ENCODE results near the gene C1orf56.
"Not testable (repeated sequence)": the region's sequence is repeated elsewhere in the genome, so short reads cannot be mapped to it uniquely, and the experiment has no call there.

Gene C1orf56

GRCh38 chr1:151065089-151065645, 17.6 kb downstream of the C1orf56 start:
- no peak for DNase-seq

DNA sequence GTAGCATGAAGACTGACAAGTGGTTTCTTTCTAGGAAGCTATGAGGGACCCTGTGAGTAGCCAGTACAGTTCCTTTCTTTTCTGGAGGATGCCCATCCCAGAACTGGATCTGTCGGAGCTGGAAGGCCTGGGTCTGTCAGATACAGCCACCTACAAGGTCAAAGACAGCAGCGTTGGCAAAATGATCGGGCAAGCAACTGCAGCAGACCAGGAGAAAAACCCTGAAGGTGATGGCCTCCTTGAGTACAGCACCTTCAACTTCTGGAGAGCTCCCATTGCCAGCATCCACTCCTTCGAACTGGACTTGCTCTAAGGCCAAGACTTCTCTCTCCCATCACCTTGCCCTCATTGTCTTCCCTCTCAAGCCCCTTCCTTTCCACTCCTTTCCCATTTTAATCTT, 19.6 kb downstream of the C1orf56 start:
- no peak for DNase-seq

DNA sequence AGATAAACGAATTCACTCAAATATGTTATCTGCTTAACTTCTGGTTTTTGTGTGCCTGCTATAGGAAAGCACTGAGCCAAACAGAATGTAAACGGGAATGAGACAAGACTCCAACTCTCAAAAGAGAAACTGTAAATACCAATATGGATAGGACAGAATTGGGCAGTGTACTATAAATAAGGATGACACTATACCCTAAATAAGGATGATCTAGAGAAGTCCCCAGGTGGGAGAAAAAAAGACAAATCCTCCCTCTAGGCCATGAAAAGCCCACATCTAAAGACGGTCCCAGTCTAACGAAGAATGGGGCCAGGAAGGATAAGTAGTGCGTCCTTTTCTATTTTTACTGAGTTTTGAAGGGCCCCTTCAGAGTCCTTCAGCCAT, 21.5 kb downstream of the C1orf56 start:
- DNase-seq: no peak

DNA sequence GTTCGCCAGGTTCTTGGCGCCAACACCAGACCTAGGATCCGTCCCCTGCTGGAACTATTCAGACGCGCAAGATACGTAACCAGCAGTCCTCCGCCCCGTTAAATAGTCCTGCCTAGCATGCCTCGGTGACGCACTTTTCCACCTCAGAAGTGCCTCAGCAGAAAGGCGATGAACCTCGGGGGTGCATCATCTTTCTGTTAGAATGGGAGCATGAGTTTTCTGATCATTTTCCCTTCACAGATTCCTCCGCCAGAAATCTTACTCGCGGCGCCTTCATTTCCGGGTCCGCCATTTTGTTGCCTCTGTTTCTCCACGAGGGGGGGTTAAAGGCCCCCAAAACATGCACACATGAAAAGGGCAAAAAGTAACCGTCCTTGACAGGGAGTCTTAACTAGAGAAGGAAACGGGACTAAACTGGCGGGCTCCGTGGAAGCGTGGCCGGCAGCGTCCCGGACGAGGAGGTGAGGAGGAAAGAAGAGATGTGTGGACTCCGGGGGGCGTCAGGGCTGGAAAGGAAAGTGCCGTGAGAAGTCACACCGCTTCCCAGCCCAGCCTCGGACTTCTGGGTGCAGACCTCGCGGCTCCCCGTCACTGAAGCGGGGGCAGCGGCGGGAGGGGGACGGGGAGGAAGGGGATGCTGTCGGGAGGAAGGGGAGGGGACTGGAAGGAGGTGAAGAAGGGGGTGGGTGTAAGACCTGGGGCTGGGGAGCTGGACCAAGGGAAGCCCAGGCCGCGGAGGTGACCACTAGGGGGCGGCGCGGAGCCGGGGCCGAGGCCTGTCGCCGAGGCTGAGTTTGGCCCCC, 23.1 kb downstream of the C1orf56 start, which contains the start of gene GABPB2:
Gene GABPB2 (plus strand): TSS at position 288 of the 803 bp plus-strand sequence. CDS start 17,429 bp downstream, outside the sequence.
- peak; percentile 93 for DNase-seq

- DNase-seq: no peak
These were observed 24.7 kb downstream of the C1orf56 start for GRCh38 chr1:151072224-151072623.

DNA sequence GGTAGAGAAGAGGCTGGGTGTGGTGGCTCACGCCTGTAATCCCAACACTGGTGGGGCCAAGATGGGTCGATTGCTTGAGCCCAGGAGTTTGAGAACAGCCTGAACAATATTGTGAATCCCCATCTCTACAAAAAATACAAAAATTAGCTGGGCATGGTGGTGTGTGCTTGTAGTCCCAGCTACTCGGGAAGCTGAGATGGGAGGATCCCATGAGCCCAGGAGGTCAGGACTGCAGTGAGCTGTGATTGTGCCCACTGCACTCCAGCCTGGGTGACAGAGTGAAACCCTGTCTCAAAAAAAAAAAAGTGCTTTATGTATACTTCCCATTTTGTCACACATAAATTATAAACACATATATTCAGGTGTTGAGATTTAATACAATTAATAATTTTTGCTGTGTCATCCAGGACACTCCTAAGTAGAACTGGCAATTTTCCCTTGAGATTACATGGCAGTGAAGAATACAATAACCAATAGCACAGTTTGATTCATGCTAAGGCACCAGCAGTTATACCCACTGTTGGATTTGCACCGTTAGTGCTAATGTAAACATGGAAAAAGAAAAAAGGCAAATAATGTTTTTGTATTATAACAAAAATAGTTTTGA, 38.5 kb downstream of the C1orf56 start:
- DNase-seq: no peak

DNA sequence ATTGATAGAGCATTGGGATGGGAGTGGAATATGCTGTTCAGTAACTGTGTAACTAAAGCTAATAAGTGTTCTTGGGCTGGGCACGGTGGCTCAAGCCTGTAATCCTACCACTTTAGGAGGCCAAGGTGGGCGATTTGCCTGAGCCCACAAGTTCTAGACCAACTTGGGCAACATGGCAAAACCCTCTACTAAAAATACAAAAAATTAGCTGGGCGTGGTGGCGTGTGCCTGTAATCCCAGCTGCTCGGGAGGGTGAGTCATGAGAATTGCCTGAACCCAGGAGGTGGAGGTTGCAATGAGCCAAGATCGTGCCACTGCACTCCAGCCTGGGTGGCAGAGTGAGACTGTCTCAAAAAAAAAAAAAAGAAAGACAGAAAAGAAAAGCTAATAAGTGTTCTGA, 49.9 kb downstream of the C1orf56 start:
- DNase-seq: not testable (repeated sequence)

GRCh38 chr1:151098126-151098525, 50.6 kb downstream of the C1orf56 start:
- DNase-seq: no peak
